HS-27A (cell line): ENCODE measurements around the gene COL24A1.
"Not testable (repeated sequence)": the region's sequence is repeated elsewhere in the genome, so short reads cannot be mapped to it uniquely, and the experiment has no call there.

ENCODE experiments used
- DNase-seq: peaks from one replicate; pipeline ENCODE4 v3.0.0-alpha.2; 2012; ENCODE audit warnings: low read depth, missing footprints

Gene COL24A1

GRCh38 chr1:85801520-85801919 lies 355.1 kb downstream of the COL24A1 start:
- DNase-seq: no peak

GRCh38 chr1:85799737-85800136 lies 356.8 kb downstream of the COL24A1 start:
- no peak for DNase-seq

GRCh38 chr1:85798419-85798818 lies 358.2 kb downstream of the COL24A1 start:
- no peak for DNase-seq

GRCh38 chr1:85777021-85777420 lies 379.6 kb downstream of the COL24A1 start:
- DNase-seq: not testable (repeated sequence)

GRCh38 chr1:85762804-85763203 lies 393.8 kb downstream of the COL24A1 start:
- no peak for DNase-seq

GRCh38 chr1:85756864-85757263 lies 399.7 kb downstream of the COL24A1 start:
- no peak for DNase-seq

GRCh38 chr1:85748120-85748519 lies 408.5 kb downstream of the COL24A1 start:
- DNase-seq: no peak

- no peak for DNase-seq
These were observed 409.8 kb downstream of the COL24A1 start for GRCh38 chr1:85746777-85747176.

GRCh38 chr1:85743814-85744213 lies 412.8 kb downstream of the COL24A1 start:
- no peak for DNase-seq

- DNase-seq: no peak
These were observed 421.6 kb downstream of the COL24A1 start for GRCh38 chr1:85734931-85735330.

GRCh38 chr1:85718678-85719340 lies 437.8 kb downstream of the COL24A1 start:
- no peak for DNase-seq

GRCh38 chr1:85714418-85715114 lies 442.0 kb downstream of the COL24A1 start:
- not testable (repeated sequence) for DNase-seq

GRCh38 chr1:85708829-85709227 lies 447.7 kb downstream of the COL24A1 start:
- DNase-seq: no peak

GRCh38 chr1:85707990-85708828 lies 448.4 kb downstream of the COL24A1 start, which contains the start of gene ZNHIT6:
Gene ZNHIT6, minus strand, starts transcription at chr1:85708433. Its CDS starts 149 bp downstream, at chr1:85708284.
- peak; percentile 96 for DNase-seq

- no peak for DNase-seq
These were observed 449.1 kb downstream of the COL24A1 start for GRCh38 chr1:85707267-85707989.

GRCh38 chr1:85705940-85706339 lies 450.6 kb downstream of the COL24A1 start:
- DNase-seq: no peak

- no peak for DNase-seq
These were observed 456.1 kb downstream of the COL24A1 start for GRCh38 chr1:85700422-85700821.

- DNase-seq: no peak
These were observed 458.7 kb downstream of the COL24A1 start for GRCh38 chr1:85697895-85698294.

- DNase-seq: peak; percentile 42
These were observed 463.8 kb downstream of the COL24A1 start for GRCh38 chr1:85692730-85693314.

- DNase-seq: no peak
These were observed 466.7 kb downstream of the COL24A1 start for GRCh38 chr1:85689775-85690404.
